ENCODE results near the gene SLC25A39. TPM values are rescaled to one million over a fixed set of nuclear protein-coding genes. Genes with fewer than 3 reads are reported as not detected.
"Not testable (repeated sequence)": the region's sequence is repeated elsewhere in the genome, so short reads cannot be mapped to it uniquely, and the experiment has no call there.

Gene SLC25A39, protein sequence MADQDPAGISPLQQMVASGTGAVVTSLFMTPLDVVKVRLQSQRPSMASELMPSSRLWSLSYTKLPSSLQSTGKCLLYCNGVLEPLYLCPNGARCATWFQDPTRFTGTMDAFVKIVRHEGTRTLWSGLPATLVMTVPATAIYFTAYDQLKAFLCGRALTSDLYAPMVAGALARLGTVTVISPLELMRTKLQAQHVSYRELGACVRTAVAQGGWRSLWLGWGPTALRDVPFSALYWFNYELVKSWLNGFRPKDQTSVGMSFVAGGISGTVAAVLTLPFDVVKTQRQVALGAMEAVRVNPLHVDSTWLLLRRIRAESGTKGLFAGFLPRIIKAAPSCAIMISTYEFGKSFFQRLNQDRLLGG
- total RNA-seq = 68.0 TPM

DNA sequence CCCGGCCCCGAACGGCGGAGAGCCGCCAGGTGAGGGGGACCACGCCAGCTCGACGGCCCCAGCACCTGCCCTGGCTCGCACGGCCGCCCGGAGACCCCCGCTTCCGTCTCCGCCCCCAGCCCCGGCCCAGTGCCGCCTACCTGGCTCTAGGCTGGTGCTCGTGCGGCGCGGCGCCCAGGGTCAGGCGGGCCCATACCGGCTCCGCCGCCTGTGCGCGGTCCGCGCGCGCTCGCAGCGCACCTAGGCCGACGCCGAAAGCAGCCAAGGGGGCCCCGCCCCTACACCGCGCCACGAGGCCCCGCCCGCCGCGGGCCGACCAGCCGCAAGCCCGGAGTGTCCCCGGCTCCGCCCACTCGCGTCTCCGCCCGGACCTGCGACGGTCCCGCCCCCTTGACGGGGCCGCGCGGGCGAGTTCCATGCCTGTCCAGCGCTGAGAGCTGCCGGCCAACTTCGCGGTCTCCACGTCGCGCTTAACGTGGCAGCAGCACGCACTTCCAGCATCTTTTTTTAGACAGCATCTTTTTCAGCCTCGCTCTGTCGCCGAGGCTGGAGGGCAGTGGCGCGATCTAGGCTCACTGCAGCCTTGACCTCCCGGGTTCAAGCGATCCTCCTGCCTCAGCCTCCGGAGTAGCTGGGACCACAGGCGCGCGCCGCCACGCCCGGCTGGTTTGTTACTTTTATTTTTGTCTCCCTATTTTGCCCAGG, at the start of gene SLC25A39:
SLC25A39 (minus strand) TSS at position 253 of the 705 bp plus-strand sequence. CDS start 1,261 bp downstream, outside the sequence.
- peak; percentile 90 for DNase-seq

- DNase-seq = no peak
These were observed 47.4 kb upstream of the SLC25A39 start for GRCh38 chr17:44372036-44372435.

- not testable (repeated sequence) for DNase-seq
These were observed 44.9 kb upstream of the SLC25A39 start for GRCh38 chr17:44369414-44370023.

DNA sequence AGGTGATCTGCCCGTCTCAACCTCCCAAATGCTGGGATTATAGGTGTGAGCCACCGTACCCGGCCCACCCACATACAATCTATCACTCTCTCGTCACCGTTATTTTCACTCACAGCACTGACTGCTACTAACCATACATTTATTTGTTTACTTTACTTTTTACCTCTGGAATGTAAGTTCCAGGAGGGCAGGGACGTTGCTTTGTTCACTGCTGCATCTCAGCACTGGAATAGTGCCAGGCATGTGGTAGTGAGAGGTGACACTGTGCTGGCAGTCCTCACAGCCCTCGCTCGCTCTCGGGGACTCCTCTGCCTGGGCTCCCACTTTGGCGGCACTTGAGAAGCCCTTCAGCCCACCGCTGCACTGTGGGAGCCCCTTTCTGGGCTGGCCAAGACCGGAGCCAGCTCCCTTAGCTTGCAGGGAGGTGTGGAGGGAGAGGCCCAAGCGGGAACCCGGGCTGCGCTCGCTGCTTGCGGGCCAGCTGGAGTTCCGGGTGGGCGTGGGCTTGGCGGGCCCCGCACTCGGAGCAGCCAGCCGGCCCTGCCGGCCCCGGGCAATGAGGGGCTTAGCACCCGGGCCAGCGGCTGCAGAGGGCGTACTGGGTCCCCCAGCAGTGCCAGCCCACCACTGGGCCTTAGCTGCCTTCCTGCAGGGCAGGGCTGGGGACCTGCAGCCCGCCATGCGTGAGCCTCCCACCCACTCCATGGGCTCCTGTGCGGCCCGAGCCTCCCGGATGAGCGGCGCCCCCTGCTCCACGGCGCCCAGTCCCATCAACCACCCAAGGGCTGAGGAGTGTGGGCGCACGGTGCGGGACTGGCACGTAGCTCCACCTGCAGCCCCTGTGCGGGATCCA, 44.0 kb upstream of the SLC25A39 start:
- not testable (repeated sequence) for DNase-seq

- DNase-seq = no peak
These were observed 42.8 kb upstream of the SLC25A39 start for GRCh38 chr17:44367231-44367979.

DNA sequence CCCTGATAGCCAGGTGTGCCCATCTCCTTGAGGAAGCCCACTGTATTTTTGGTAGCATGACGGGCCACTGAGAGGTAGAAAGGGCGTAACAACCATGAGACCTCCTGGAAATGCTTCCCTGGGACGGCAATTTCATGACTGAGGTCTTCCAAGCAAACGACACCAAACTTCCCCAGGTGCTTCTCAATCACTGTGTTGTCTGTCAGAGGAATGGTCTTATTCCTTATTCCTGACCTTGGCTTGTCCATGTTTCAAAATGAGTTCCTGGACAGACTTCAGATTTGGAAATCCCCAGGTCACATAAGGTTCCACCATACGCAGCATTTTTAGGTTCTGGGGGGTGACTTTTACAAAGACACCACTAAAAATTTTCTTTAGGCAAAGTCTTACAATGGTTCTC, 40.4 kb upstream of the SLC25A39 start:
- not testable (repeated sequence) for DNase-seq

DNA sequence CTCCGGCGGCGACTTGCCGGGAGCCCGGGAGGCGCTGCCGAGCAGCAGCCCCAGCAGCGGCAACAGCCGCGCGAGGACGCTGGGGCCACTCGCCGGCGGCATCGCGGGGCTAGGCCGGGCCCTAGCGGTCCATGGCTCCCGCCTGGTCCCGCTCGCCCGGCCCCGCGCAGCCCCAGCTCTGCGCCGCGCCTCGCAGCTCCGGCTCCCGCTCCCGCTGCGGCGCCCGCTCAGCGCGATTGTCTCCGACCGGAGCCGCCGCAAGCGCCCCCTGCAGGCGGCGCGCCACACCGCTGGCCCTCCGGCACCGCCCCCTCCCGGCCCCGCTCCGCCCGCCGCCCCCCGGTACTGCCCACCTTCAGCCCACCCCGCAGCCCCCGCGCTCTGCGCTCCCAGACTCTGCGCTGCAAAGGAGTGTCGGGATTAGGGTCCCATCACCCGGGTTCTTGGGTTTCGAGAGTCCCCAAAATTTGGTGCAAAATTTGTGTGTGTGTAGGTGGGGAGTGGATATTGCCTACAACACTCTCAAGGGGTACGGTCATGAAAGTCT, 39.1 kb upstream of the SLC25A39 start, which contains the start of gene FAM171A2:
FAM171A2 (minus strand) TSS at position 241 of the 547 bp plus-strand sequence; CDS start at position 102, 139 bp downstream.
- peak; percentile 38 for DNase-seq

- DNase-seq = no peak
These were observed 38.5 kb upstream of the SLC25A39 start for GRCh38 chr17:44362949-44363612.

- DNase-seq = no peak
These were observed 37.9 kb upstream of the SLC25A39 start for GRCh38 chr17:44362459-44362948.

DNA sequence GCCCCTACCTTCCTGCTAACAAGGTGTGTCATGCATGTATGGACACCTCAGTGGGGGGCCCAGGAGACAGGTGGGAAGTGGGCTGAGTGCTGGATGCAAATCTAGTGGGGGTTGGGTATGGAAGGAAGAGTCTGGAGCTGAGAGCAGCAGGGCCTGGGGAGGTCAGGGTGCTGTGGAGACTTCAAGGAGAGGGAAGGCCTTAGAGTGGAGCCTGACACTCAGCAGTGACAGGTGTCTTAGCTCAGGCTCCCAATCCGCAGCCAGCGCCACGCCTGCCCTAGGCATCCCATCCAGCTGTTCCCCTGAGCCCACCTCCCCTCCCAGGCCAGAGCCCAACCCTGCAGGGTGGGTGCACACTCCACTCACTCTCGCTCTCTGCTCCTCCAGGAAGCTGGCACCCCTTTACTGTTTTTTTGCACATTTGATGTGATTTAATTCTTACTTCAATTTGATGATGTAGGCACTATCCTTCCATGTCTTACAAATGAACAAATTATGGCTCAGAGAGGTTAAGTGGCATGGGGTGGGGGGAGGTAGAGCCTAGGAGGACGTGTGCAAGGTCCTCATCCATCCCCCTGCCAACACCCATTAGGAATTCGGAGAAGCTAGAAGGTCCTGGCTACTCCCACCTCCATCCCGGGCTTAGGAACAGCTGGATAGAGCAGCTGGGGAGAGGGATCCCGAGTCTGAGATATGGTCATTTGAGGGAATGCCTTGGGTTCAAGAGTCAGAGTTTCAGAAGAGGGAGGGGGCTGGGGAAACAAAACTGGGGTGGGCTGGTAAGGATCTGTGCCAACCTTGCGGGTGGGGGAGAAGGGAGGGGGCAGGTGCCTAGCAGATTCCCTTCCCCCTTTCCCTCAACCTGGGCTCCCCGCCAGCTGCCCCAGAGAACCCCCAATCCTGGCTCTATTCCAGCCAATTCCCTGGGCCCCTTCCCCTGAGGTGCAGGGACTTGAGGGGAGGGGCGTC, 37.0 kb upstream of the SLC25A39 start:
- no peak for DNase-seq

DNA sequence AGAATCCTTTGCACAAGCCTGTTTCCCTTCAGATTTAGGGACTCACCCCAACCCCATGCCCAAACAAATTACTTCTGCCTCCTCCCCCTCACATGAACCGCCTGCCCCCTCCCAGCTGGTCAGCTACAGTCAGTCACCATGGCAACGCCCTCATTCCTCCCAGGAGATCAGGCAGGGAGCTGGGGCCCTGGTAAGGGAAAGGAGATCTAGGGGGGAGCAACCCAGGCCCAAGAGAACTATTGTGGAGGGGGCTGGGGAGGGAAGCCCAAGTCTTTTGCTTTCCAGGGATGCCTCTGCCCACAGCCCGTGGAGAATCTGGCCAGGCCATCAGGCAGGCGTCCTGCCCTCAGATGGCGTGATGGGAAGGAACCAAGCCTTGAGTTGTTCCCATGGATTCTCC, 36.2 kb upstream of the SLC25A39 start:
- no peak for DNase-seq

DNA sequence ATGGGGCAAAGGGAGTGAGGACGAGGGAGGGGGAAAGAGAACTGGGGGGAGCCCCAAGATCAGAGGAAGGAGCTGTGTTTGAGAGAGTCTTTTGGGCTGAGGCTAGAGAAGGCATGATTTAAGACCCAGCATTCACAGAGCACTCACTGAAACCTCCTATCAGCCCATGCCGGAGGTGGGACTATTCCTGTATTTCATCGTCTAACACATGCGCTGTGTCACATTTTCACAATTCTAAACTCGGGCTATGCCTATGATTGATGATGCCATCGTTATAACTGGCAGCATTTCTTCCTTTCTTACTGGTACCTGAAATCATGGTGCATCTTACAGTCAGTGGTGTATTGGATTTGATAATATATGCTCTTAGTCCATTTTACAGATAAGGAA, 35.5 kb upstream of the SLC25A39 start:
- DNase-seq = no peak

DNA sequence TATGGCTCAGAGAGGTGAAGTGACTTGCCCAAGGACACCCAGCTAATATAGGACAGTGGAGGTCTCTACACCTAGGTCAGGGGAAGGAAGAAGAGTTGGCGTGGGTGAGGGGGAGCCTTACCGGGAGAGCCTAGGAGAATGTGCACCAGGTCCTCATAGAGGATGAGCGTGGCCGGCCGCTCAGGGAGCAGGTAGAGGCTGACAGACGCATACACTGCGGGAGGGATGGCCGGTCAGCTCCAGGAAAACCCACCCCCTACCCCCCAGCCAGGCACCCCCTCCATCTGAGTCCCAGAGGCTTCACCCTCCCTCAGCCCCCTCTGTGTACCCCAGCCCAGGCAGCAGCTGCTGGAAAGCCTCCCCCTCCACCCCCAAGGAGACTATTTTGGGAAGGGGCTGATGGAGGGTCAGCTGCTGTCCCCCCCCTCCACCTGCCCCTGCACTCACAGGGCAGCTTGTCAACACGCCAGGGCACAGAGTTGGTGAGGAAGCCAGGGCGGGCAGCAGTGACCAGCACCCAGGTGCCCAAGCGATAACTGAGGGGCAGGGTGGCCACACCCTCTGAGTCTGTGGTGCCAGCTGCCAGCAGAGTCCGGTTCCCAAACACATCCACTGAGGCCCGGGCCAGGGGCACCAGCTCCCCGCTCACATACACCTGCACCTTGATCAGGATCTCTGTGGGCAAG, 35.0 kb upstream of the SLC25A39 start:
- no peak for DNase-seq

DNA sequence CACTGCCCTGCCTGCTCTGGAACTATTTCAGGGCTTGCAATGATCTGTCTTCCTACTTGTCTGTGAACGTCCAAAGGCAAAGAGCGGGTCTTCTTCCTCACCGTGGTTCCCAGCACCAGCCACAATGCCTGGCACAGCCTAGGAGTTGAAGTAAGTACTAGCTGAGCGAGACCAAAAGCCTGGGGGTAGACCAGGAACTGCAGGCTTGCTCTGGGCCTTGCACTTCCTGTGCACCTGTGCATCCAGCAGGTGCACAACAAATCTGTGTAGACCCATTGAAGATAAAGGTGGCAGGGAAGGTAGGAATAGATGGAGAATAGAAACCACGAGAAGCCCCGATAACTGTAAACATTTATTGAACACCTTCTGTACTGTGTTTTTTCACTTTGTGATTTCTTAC, 34.4 kb upstream of the SLC25A39 start:
- no peak for DNase-seq

DNA sequence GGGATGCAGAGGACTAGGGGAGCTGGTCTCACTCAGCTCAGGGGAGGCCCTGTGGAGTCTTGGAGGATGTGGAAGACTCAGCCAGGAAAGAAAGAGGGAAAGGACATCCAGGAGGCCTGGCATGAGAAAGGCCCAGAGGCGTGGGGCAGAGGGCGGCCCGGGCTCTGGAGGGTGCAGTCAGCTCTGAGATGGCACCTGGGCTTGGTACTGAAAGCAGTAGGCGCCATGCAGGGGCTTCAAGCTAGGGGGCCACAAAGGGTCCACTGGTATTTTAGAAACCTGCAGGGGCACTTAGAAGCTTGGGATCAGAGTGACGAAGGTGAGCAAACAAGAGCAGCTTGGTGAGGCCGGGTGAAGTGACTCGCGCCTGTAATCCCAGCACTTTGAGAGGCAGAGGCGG, 33.4 kb upstream of the SLC25A39 start:
- no peak for DNase-seq

- no peak for DNase-seq
These were observed 31.6 kb upstream of the SLC25A39 start for GRCh38 chr17:44356241-44356640.

DNA sequence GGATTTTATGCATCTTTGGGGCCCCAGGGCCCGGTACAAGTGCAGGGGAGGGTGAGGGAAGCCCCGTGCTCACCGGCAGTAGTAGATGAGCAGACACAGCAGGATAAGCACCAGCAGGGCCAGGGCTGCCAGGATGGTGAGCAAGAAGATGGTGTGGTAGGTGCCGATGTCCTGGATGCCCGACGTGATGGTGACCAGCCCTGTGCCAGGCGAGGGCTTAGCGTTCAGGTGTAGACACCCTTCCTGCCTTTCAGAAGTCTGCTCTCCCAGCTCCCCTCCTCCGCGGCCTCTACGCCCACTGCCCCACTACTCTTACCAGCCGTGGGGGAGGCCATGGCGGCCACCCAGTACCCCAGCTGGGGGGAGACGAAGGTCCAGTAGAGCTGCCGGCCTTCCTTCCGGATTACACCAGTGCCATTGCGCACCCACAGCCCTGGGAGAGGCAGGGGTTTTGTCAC, 31.0 kb upstream of the SLC25A39 start:
- DNase-seq = no peak
